ENCODE results near the gene ACO2. TPM values are rescaled to one million over a fixed set of nuclear protein-coding genes. Genes with fewer than 3 reads are reported as not detected.
A peak's percentile ranks its signal among the peaks of the same experiment; 100 is the strongest.
"Not testable (repeated sequence)": the region's sequence is repeated elsewhere in the genome, so short reads cannot be mapped to it uniquely, and the experiment has no call there.

ACO2 gene
- total RNA-seq, 2 experiments from 2014 or later: 103 to 105 TPM

GRCh38 chr22:41440511-41440910 lies 28.4 kb upstream of the ACO2 start:
- POLR2A ChIA-PET, H3K9me3 Mint-ChIP-seq: not testable (repeated sequence)

GRCh38 chr22:41442240-41442792 lies 26.6 kb upstream of the ACO2 start:
- Mint-ChIP-seq H3K4me1 (ENCODE audit: low read depth) (peaks cover 31% of the 10 kb centered on the region), H3K36me3 (peaks cover 25% of the 10 kb centered on the region), H3K27ac (peak overlapping the region; percentile 45), H3K27me3 (no peaks in the 10 kb centered on the region), H3K4me3 (no peak overlapping the region), H3K9me3 (no peaks in the 10 kb centered on the region)
- intact Hi-C loops (cut with micrococcal nuclease): loop anchor here (10.0 kb wide), 1 partner anchor 348 kb away; the partner anchor contains the start of gene EP300
- POLR2A ChIA-PET: interaction anchor here (0.5 kb wide), 1 partner anchor 139 kb away, joined by 3 read pairs; no protein-coding TSS in a partner anchor
- CTCF ChIA-PET: interaction anchor here (1.0 to 1.7 kb wide), 3 partner anchors 33 to 85 kb away, joined by 3 to 6 read pairs (median 4); no protein-coding TSS in a partner anchor
- DNase-seq: no peak

More at GRCh38 chr22:41440511-41440910, 28.4 kb upstream of the ACO2 start:
- H3K4me3 Mint-ChIP-seq, H3K27ac Mint-ChIP-seq, DNase-seq, H3K27me3 Mint-ChIP-seq, CTCF ChIA-PET: not testable (repeated sequence)
- peaks cover 36% of the 10 kb centered on the region for H3K36me3 Mint-ChIP-seq
- H3K4me1 Mint-ChIP-seq (ENCODE audit: low read depth): peaks cover 36% of the 10 kb centered on the region
- intact Hi-C loops (cut with micrococcal nuclease): loop anchor here (10.0 kb wide), 1 partner anchor 346 kb away; the partner anchor contains the start of gene EP300

GRCh38 chr22:41444360-41445128 lies 24.4 kb upstream of the ACO2 start:
- Mint-ChIP-seq H3K27me3 (no peaks in the 10 kb centered on the region), H3K4me3 (peak overlapping the region; percentile 94), H3K27ac (peak overlapping the region; percentile 98), H3K36me3 (peaks cover 24% of the 10 kb centered on the region), H3K9me3 (no peaks in the 10 kb centered on the region), H3K4me1 (ENCODE audit: low read depth) (peaks cover 33% of the 10 kb centered on the region)
- ChIA-PET CTCF (interaction anchor here (1.5 to 2.4 kb wide), 3 partner anchors 24 to 41 kb away, joined by 4 to 18 read pairs (median 14); partner anchors contain the start of genes ACO2 and PHF5A), POLR2A (interaction anchor here (0.5 to 3.0 kb wide), 8 partner anchors 9 to 158 kb away, joined by 3 to 57 read pairs (median 4); partner anchors contain the start of genes ACO2, PHF5A and RANGAP1)
- intact Hi-C loops (cut with micrococcal nuclease): loop anchor here (1.0 to 10.0 kb wide), 6 partner anchors 25 to 587 kb away; partner anchors contain the start of genes ACO2, EP300, RANGAP1 and ST13
- peak; percentile 93 for DNase-seq

- peaks cover 30% of the 10 kb centered on the region for H3K4me1 Mint-ChIP-seq (ENCODE audit: low read depth)
- H3K4me3 Mint-ChIP-seq: peak overlapping the region; percentile 94
- no peaks in the 10 kb centered on the region for H3K9me3 Mint-ChIP-seq
- H3K27ac Mint-ChIP-seq: peak overlapping the region; percentile 98
- H3K27me3 Mint-ChIP-seq: no peaks in the 10 kb centered on the region
- intact Hi-C loops (cut with micrococcal nuclease): loop anchor here (1.0 to 10.0 kb wide), 4 partner anchors 41 to 588 kb away; partner anchors contain the start of genes EP300, RBX1, ST13 and XPNPEP3
- DNase-seq: peak; percentile 45
- H3K36me3 Mint-ChIP-seq: peaks cover 24% of the 10 kb centered on the region
- CTCF ChIA-PET: interaction anchor here (1.2 to 2.4 kb wide), 5 partner anchors 8 to 42 kb away, joined by 3 to 18 read pairs (median 4); partner anchors contain the start of genes ACO2 and PHF5A
- POLR2A ChIA-PET: interaction anchor here (0.5 to 3.0 kb wide), 13 partner anchors 8 to 1540 kb away, joined by 3 to 57 read pairs (median 6); partner anchors contain the start of genes ACO2, PHF5A, RANGAP1 and TEF
Observed at GRCh38 chr22:41445129-41446056, 23.5 kb upstream of the ACO2 start.

- CTCF ChIA-PET: interaction anchor here (1.2 to 2.4 kb wide), 5 partner anchors 9 to 42 kb away, joined by 3 to 18 read pairs (median 4); partner anchors contain the start of genes ACO2 and PHF5A
- POLR2A ChIA-PET: interaction anchor here (0.6 to 3.0 kb wide), 22 partner anchors 9 to 1540 kb away, joined by 3 to 57 read pairs (median 4); partner anchors contain the start of genes ACO2, PHF5A, PMM1 and RANGAP1
- Mint-ChIP-seq H3K27me3 (no peaks in the 10 kb centered on the region), H3K27ac (peak overlapping the region; percentile 98), H3K36me3 (peaks cover 24% of the 10 kb centered on the region), H3K9me3 (no peaks in the 10 kb centered on the region), H3K4me1 (ENCODE audit: low read depth) (peaks cover 30% of the 10 kb centered on the region), H3K4me3 (peak overlapping the region; percentile 94)
- intact Hi-C loops (cut with micrococcal nuclease): loop anchor here (1.0 to 10.0 kb wide), 3 partner anchors 351 to 589 kb away; partner anchors contain the start of genes EP300, RBX1, ST13 and XPNPEP3
- DNase-seq: no peak
Observed at GRCh38 chr22:41446057-41446501, 22.8 kb upstream of the ACO2 start.

GRCh38 chr22:41446639-41447434 lies 22.1 kb upstream of the ACO2 start, which contains the start of gene TOB2:
TSS of gene TOB2 (minus strand) at chr22:41446801. CDS start at chr22:41437345, 9,456 bp downstream.
- Mint-ChIP-seq H3K27ac (peak within 1 kb of the TSS; percentile 98), H3K36me3 (peaks cover 21% of the 10 kb centered on the region), H3K4me1 (ENCODE audit: low read depth) (peaks cover 30% of the 10 kb centered on the region), H3K27me3 (no peaks in the 10 kb centered on the region), H3K9me3 (no peaks in the 10 kb centered on the region), H3K4me3 (peak within 1 kb of the TSS; percentile 94)
- intact Hi-C loops (cut with micrococcal nuclease): loop anchor here (1.0 to 10.0 kb wide), 3 partner anchors 352 to 590 kb away; partner anchors contain the start of genes EP300, RBX1, ST13 and XPNPEP3
- CTCF ChIA-PET: interaction anchor here (0.5 to 2.4 kb wide), 4 partner anchors 21 to 653 kb away, joined by 3 to 18 read pairs (median 8); partner anchors contain the start of genes ACO2 and PHF5A
- POLR2A ChIA-PET: interaction anchor here (0.6 to 3.0 kb wide), 19 partner anchors 10 to 334 kb away, joined by 3 to 57 read pairs (median 4); partner anchors contain the start of genes ACO2, DESI1, PHF5A and PMM1
- peak; percentile 96 for DNase-seq

GRCh38 chr22:41447435-41448188 lies 21.3 kb upstream of the ACO2 start:
- ChIA-PET POLR2A (interaction anchor here (0.6 to 3.0 kb wide), 26 partner anchors 9 to 333 kb away, joined by 3 to 57 read pairs (median 4); partner anchors contain the start of genes ACO2, DESI1, PHF5A and PMM1), CTCF (interaction anchor here (0.5 to 2.4 kb wide), 8 partner anchors 21 to 653 kb away, joined by 3 to 18 read pairs (median 6); partner anchors contain the start of genes ACO2 and PHF5A)
- H3K4me1 Mint-ChIP-seq (ENCODE audit: low read depth): peaks cover 24% of the 10 kb centered on the region
- H3K9me3 Mint-ChIP-seq: no peaks in the 10 kb centered on the region
- intact Hi-C loops (cut with micrococcal nuclease): loop anchor here (1.0 to 10.0 kb wide), 6 partner anchors 21 to 590 kb away; partner anchors contain the start of genes DESI1, EP300, PHF5A and POLR3H
- H3K27me3 Mint-ChIP-seq: no peaks in the 10 kb centered on the region
- peak overlapping the region; percentile 98 for H3K27ac Mint-ChIP-seq
- peak; percentile 70 for DNase-seq
- peaks cover 19% of the 10 kb centered on the region for H3K36me3 Mint-ChIP-seq
- peak overlapping the region; percentile 94 for H3K4me3 Mint-ChIP-seq

GRCh38 chr22:41448189-41448808 lies 20.6 kb upstream of the ACO2 start:
- Mint-ChIP-seq H3K27ac (peak overlapping the region; percentile 98), H3K9me3 (no peaks in the 10 kb centered on the region), H3K27me3 (no peaks in the 10 kb centered on the region), H3K4me3 (peak overlapping the region; percentile 94), H3K4me1 (ENCODE audit: low read depth) (peaks cover 17% of the 10 kb centered on the region), H3K36me3 (peaks cover 15% of the 10 kb centered on the region)
- POLR2A ChIA-PET: interaction anchor here (0.7 to 2.5 kb wide), 12 partner anchors 11 to 173 kb away, joined by 3 to 33 read pairs (median 4); partner anchors contain the start of genes ACO2, PHF5A, PMM1 and RANGAP1
- CTCF ChIA-PET: interaction anchor here (0.6 to 1.8 kb wide), 8 partner anchors 20 to 204 kb away, joined by 3 to 12 read pairs (median 4); partner anchors contain the start of genes ACO2 and PHF5A
- DNase-seq: peak; percentile 95
- intact Hi-C loops (cut with micrococcal nuclease): loop anchor here (1.0 to 10.0 kb wide), 6 partner anchors 20 to 591 kb away; partner anchors contain the start of genes DESI1, EP300, PHF5A and POLR3H
